ENCODE data around the gene SLC9A5. TPM values are rescaled to one million over a fixed set of nuclear protein-coding genes. Genes with fewer than 3 reads are reported as not detected.

The SLC9A5 gene
- total and polyA plus RNA-seq, 4 donors = 1.1 to 2.9 (median 1.6) TPM

DNA sequence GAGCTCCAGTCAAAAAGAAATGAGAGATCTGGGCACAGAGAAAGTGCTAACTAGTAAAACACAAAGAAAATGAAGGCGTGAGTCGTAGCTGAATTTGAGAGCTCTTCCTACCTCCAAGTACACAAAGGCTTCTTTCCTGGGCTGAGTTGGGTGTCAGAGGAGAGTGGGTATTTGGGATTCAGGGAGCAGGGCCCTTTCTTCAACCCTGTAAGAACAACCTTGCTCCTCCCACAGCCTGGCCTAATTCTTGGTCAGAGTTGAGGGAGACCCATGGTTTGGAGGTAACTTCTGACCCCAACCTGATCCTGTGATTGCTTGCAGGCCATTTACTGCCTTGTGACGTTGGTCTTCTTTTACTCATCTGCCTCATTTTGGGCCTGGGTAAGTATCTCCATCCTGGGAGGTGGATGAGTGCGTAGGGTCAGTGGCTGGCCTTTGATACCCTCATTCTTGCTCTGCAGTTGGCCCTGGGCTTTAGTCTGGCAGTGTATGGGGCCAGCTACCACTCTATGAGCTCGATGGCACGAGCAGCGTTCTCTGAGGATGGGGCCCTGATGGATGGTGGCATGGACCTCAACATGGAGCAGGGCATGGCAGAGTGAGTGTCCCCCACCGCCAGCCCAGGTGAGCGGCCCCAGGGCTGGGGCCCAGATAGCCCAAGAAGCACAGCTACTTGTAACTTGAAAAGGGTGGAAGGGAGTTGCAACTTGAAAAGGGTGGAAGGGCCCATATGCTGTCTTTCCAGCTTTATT lies 20.6 kb upstream of the SLC9A5 start:
- ATAC-seq (ENCODE audit: low FRiP score) (no peak), DNase-seq (no peak)
- Histone ChIP-seq H3K9me3 (ENCODE audit: control insufficient read depth, low read length) (no peaks in the 10 kb centered on the region), H3K4me1 (ENCODE audit: control insufficient read depth in 1 of 2, insufficient read depth in 2 of 2, low read length in 2 of 2) (no peaks in the 10 kb centered on the region), H3K4me3 (ENCODE audit: low read length in 2 of 2) (no peak overlapping the region), H3K27ac (ENCODE audit: low read depth in 1 of 2, low read length in 2 of 2) (no peak overlapping the region), H3K36me3 (ENCODE audit: control insufficient read depth in 1 of 2, insufficient read depth in 2 of 2, low read length in 1 of 2) (peaks cover 0 to 4% of the 10 kb centered on the region in 2 donors), H3K27me3 (ENCODE audit: control insufficient read depth in 1 of 2, insufficient read depth in 2 of 2, low read length in 1 of 2) (no peaks in the 10 kb centered on the region)
- intact Hi-C loops (cut with DNase I) = loop anchor here in 1 of 2 donors (5.0 kb wide), 1 partner anchor 36 kb away; the partner anchor contains the start of genes E2F4 and EXOC3L1
- WGBS, 2 donors = 85 to 89% methylated on average over 9 of the region's 9 CpGs

DNA sequence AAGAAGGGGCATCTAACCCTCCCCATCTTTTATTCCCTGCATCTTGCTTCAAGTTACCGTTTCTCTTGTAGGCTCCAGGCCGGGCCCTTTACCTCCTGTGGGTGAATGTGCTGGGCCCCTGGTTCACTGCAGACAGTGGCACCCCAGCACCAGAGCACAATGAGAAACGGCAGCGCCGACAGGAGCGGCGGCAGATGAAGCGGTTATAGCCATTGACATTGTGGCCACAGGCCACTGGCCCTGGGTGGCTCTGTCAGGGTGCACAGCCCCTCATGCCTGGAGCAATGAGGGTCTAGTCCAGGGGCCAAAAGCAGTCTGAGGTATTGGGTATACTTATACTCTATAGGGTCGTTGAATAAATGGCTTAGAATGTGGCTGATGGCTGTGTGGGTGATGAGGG lies 19.9 kb upstream of the SLC9A5 start:
- Histone ChIP-seq H3K27me3 (ENCODE audit: control insufficient read depth in 1 of 2, insufficient read depth in 2 of 2, low read length in 1 of 2) (no peaks in the 10 kb centered on the region), H3K27ac (ENCODE audit: low read depth in 1 of 2, low read length in 2 of 2) (no peak overlapping the region), H3K4me3 (ENCODE audit: low read length in 2 of 2) (no peak overlapping the region), H3K4me1 (ENCODE audit: control insufficient read depth in 1 of 2, insufficient read depth in 2 of 2, low read length in 2 of 2) (no peaks in the 10 kb centered on the region), H3K9me3 (ENCODE audit: control insufficient read depth, low read length) (no peaks in the 10 kb centered on the region), H3K36me3 (ENCODE audit: control insufficient read depth in 1 of 2, insufficient read depth in 2 of 2, low read length in 1 of 2) (peaks cover 0 to 4% of the 10 kb centered on the region in 2 donors)
- 85% methylated on average over 9 of the region's 9 CpGs for WGBS, 2 donors
- DNase-seq (no peak), ATAC-seq (ENCODE audit: low FRiP score) (no peak)
- intact Hi-C loops (cut with DNase I) = loop anchor here in 1 of 2 donors (5.0 kb wide), 1 partner anchor 37 kb away; the partner anchor contains the start of genes E2F4 and EXOC3L1

DNA sequence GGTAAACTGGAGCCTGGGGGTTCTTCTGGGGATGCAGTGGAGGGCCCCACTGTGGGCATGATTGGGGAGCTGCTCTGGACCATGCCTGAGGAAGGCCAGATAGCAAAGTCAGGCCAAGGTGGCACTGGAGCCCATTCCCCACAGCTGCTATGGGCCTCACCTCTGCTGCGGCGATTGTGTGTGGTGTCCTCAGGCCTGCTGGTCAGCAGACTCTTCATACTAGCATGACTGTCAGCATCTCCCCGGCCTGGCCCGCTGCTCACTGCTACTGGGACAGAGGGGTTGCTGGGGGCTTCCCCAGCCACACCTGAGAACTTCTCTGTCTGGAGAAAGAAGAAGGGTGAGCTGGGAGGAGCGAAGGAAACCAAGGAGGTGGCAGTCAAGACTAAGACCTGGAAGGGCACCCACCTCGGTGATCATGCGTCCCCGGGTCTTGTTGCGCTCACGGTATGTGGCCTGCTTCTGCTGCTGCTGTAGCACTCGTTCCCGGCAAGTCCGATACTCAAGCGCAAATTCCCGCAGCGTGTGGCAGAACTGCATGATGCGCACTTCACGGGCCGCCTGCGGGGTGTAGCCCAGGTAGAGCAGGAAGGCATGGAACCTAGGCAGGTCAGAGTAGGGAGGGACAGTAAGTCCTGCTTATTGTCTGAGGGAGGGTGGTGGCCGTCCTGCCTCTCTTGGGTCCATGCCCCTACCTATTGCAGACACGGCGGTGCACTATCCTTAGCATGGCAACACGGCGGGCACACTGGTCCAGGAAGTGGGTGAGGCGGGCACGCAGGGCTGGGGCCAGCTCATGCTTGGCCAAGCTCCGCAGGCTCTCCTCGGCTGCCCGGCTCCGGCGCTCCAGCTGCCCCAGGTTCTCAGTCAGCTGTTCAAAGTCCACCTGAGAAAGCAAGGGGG lies 18.6 kb upstream of the SLC9A5 start:
- DNase-seq (no peak), ATAC-seq (ENCODE audit: low FRiP score) (no peak)
- no peaks in the 10 kb centered on the region for H3K27me3 ChIP-seq (ENCODE audit: control insufficient read depth in 1 of 2, insufficient read depth in 2 of 2, low read length in 1 of 2)
- H3K4me3 ChIP-seq (ENCODE audit: low read length in 2 of 2) = no peak overlapping the region
- H3K9me3 ChIP-seq (ENCODE audit: control insufficient read depth, low read length) = no peaks in the 10 kb centered on the region
- no peak overlapping the region for H3K27ac ChIP-seq (ENCODE audit: low read depth in 1 of 2, low read length in 2 of 2)
- no peaks in the 10 kb centered on the region for H3K4me1 ChIP-seq (ENCODE audit: control insufficient read depth in 1 of 2, insufficient read depth in 2 of 2, low read length in 2 of 2)
- 89 to 90% methylated on average over 32 of the region's 32 CpGs for WGBS, 2 donors
- intact Hi-C loops (cut with DNase I) = loop anchor here in 1 of 2 donors (5.0 kb wide), 1 partner anchor 38 kb away; the partner anchor contains the start of genes E2F4 and EXOC3L1
- H3K36me3 ChIP-seq (ENCODE audit: control insufficient read depth in 1 of 2, insufficient read depth in 2 of 2, low read length in 1 of 2) = peaks cover 0 to 4% of the 10 kb centered on the region in 2 donors

DNA sequence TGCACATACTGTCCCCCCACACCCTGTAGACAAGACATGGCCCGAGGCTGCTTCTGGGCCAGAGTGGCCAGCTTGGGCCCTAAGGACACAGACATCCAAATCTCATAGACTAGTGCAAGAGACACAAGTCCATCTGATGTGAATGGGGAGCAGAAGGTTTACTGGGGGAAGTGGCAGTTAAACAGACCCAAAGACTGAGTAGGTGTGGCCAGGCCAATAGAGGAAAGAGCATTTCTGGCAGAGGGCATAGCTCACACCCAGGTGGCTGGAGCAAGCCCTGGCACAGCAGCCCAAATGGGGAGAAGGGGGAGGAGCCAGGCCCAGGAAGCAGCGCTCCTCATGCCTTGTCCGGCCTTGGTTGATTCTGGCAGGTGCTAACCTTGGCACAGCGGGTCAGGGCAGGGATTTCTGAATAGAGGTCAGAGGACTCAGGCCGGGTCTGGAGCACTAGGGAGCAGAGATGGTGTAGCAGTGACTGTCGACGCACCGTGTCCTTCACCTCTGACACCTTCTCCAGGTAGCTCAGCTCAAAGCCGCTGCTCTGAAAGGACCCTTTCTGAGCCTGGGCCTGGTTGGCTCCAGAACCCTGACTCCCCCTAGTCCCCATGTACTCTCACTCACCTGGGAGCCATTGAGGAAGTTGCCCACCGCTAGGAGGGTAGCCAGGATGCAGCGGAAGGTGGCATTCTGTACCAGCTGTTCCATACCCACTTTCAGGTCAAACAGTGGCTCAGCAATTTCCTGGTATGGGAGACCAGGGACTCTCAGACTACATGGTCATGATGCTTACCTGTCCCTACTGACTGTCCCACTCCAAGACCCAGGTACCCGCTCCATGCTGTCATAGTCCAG lies 17.7 kb upstream of the SLC9A5 start:
- no peaks in the 10 kb centered on the region for H3K4me1 ChIP-seq (ENCODE audit: control insufficient read depth in 1 of 2, insufficient read depth in 2 of 2, low read length in 2 of 2)
- intact Hi-C loops (cut with DNase I) = no loop called here
- 78 to 84% methylated on average over 12 of the region's 12 CpGs for whole genome bisulfite sequencing, 2 donors
- H3K36me3 ChIP-seq (ENCODE audit: control insufficient read depth in 1 of 2, insufficient read depth in 2 of 2, low read length in 1 of 2) = peaks cover 0 to 4% of the 10 kb centered on the region in 2 donors
- ATAC-seq (ENCODE audit: low FRiP score) (no peak), DNase-seq (no peak)
- H3K27me3 ChIP-seq (ENCODE audit: control insufficient read depth in 1 of 2, insufficient read depth in 2 of 2, low read length in 1 of 2) = no peaks in the 10 kb centered on the region
- H3K27ac ChIP-seq (ENCODE audit: low read depth in 1 of 2, low read length in 2 of 2) = no peak overlapping the region
- no peaks in the 10 kb centered on the region for H3K9me3 ChIP-seq (ENCODE audit: control insufficient read depth, low read length)
- H3K4me3 ChIP-seq (ENCODE audit: low read length in 2 of 2) = no peak overlapping the region

DNA sequence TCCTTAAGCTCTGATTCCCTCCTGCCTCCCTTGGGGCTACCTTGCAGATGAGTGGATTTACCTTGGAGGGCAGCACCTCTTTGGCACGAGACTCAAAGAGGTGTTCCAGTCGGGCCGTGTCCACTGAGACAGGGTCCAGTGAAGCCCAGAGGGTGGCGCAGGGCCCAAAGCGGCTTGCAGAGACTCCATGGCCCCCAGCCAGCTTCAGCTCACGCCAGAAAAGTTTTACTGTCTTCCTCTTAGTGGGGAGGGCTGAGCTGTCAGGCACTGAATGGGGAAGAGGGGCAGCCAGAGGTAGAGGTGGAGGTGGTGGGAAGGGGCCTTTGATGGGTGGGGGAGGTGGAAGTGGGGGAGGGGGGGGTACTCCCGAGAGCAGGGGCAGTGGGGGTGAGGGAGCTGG lies 15.2 kb upstream of the SLC9A5 start:
- Histone ChIP-seq H3K36me3 (ENCODE audit: control insufficient read depth in 1 of 2, insufficient read depth in 2 of 2, low read length in 1 of 2) (peaks cover 0 to 4% of the 10 kb centered on the region in 2 donors), H3K9me3 (ENCODE audit: control insufficient read depth, low read length) (no peaks in the 10 kb centered on the region), H3K4me3 (ENCODE audit: low read length in 2 of 2) (no peak overlapping the region), H3K27ac (ENCODE audit: low read depth in 1 of 2, low read length in 2 of 2) (no peak overlapping the region), H3K27me3 (ENCODE audit: control insufficient read depth in 1 of 2, insufficient read depth in 2 of 2, low read length in 1 of 2) (no peaks in the 10 kb centered on the region), H3K4me1 (ENCODE audit: control insufficient read depth in 1 of 2, insufficient read depth in 2 of 2, low read length in 2 of 2) (no peaks in the 10 kb centered on the region)
- DNase-seq (no peak), ATAC-seq (ENCODE audit: low FRiP score) (no peak)
- intact Hi-C loops (cut with DNase I) = no loop called here
- 60 to 61% methylated on average over 7 of the region's 7 CpGs for WGBS, 2 donors

DNA sequence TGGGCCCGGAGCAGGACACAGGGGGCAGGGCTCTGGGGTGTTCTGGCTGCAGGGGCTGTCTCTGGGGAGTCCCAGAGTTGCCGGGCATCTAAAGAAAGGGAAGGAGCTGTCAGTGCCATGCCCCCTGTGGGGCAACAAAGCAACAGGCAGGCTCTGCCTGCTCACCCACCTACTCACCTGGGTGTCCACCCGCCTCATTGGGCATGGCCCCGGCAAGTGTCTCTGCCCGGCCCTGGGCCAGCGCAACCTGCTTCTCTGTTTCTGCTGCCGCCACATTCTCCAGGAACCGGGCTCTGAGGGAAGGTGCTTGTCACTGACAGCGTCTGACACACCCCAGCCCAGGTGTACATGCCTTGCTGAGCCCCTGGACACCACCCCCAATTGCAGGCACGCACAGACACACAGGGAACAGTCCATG lies 14.6 kb upstream of the SLC9A5 start:
- 86 to 88% methylated on average over 10 of the region's 10 CpGs for WGBS, 2 donors
- H3K36me3 ChIP-seq (ENCODE audit: control insufficient read depth in 1 of 2, insufficient read depth in 2 of 2, low read length in 1 of 2) = peaks cover 0 to 4% of the 10 kb centered on the region in 2 donors

DNA sequence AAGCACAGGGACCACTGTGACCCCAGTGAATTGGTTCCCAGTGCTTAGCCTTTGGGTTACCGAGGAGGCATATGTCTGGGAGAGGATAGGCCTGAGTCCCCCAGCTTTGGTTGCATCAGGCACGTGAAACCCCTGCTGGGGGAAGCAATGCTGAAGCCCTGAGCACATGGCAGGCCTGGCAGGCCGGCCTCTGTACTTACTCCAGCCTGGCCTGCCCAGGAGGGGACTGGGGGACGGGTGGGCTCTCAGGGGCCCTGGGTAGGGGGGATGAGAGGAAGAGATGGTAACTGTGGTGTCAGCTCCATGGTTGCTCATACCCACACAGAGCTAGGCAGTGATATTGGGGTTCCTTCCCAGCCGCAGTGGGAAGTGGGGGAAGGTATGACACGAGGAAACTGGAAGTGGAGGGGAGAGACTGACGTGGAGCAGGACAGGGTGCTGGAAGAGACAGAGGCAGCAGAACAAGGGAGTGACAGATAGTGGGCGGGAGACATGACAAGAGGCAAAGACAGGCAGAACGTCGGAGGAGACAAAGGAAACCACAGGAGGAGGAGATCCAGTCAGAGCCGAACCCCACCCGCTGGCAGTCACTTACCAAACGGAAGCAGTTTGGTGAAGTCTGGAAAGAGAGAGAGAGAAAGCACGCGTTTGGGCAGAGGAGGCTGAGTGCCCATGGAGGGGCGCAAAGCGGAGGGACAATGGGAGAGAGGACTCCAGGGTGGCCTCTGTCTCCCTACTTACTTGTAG lies 12.8 kb upstream of the SLC9A5 start:
- intact Hi-C loops (cut with DNase I) = no loop called here
- ATAC-seq (ENCODE audit: low FRiP score) = no peak
- Histone ChIP-seq H3K9me3 (ENCODE audit: control insufficient read depth, low read length) (no peaks in the 10 kb centered on the region), H3K27ac (ENCODE audit: low read depth in 1 of 2, low read length in 2 of 2) (no peak overlapping the region), H3K4me1 (ENCODE audit: control insufficient read depth in 1 of 2, insufficient read depth in 2 of 2, low read length in 2 of 2) (no peaks in the 10 kb centered on the region), H3K4me3 (ENCODE audit: low read length in 2 of 2) (no peak overlapping the region), H3K36me3 (ENCODE audit: control insufficient read depth in 1 of 2, insufficient read depth in 2 of 2, low read length in 1 of 2) (no peaks in the 10 kb centered on the region), H3K27me3 (ENCODE audit: control insufficient read depth in 1 of 2, insufficient read depth in 2 of 2, low read length in 1 of 2) (no peaks in the 10 kb centered on the region)
- 85 to 86% methylated on average over 17 of the region's 17 CpGs for WGBS, 2 donors
- DNase-seq = no peak

More for the DNA sequence above, 14.6 kb upstream of the SLC9A5 start:
- intact Hi-C loops (cut with DNase I) = no loop called here
- DNase-seq = no peak
- Histone ChIP-seq H3K27me3 (ENCODE audit: control insufficient read depth in 1 of 2, insufficient read depth in 2 of 2, low read length in 1 of 2) (no peaks in the 10 kb centered on the region), H3K9me3 (ENCODE audit: control insufficient read depth, low read length) (no peaks in the 10 kb centered on the region), H3K4me3 (ENCODE audit: low read length in 2 of 2) (no peak overlapping the region), H3K4me1 (ENCODE audit: control insufficient read depth in 1 of 2, insufficient read depth in 2 of 2, low read length in 2 of 2) (no peaks in the 10 kb centered on the region), H3K27ac (ENCODE audit: low read depth in 1 of 2, low read length in 2 of 2) (no peak overlapping the region)
- no peak for ATAC-seq (ENCODE audit: low FRiP score)

Measured in aorta (tissue), 5 donors.